GM23338 (cell line): ENCODE data around the gene IGF2BP2. TPM values are rescaled to one million over a fixed set of nuclear protein-coding genes. Genes with fewer than 3 reads are reported as not detected.

ENCODE experiments used
- ATAC-seq: fragments of 200-7000 bp; cut with Tn5 transposase; 3 replicates; pipeline ENCODE4 v1.9.1; 2020
- DNase-seq: peaks from one replicate; pipeline ENCODE4 v3.0.0-alpha.2; 2015; ENCODE audit warnings: low spot score
- H2AFZ ChIP-seq: fragments of 200-600 bp; sonication (generic); 2 replicates; pipeline ENCODE4 v1.8.0; 2016; ENCODE audit warnings: antibody characterized with exemption, mild to moderate bottlenecking, moderate library complexity
- H3F3A ChIP-seq: fragments of 200-600 bp; sonication (generic); replicated peaks from 2 replicates; pipeline ENCODE4 v1.8.0; 2017; ENCODE audit warnings: antibody characterized with exemption, mixed run types, low read depth
- H3K27ac ChIP-seq: fragments of 200-600 bp; sonication (generic); 2 replicates; pipeline ENCODE4 v1.6.1; 2016; ENCODE audit warnings: low read depth
- H3K27me3 ChIP-seq: fragments of 200-600 bp; sonication (generic); 2 replicates; pipeline ENCODE4 v1.8.0; 2016; ENCODE audit warnings: mild to moderate bottlenecking, mixed run types, moderate library complexity; ENCODE audit not compliant: insufficient read depth
- H3K36me3 ChIP-seq: fragments of 200-600 bp; sonication (generic); 2 replicates; pipeline ENCODE4 v1.8.0; 2016; ENCODE audit warnings: mild to moderate bottlenecking; ENCODE audit not compliant: insufficient read depth
- H3K4me1 ChIP-seq: fragments of 200-600 bp; sonication (generic); 2 replicates; pipeline ENCODE4 v1.8.0; 2016; ENCODE audit warnings: mild to moderate bottlenecking, moderate library complexity; ENCODE audit not compliant: insufficient read depth
- H3K4me2 ChIP-seq: fragments of 200-600 bp; sonication (generic); 2 replicates; pipeline ENCODE4 v1.7.1; 2017; ENCODE audit warnings: mixed run types
- H3K4me3 ChIP-seq: fragments of 200-600 bp; sonication (generic); 2 replicates; pipeline ENCODE4 v1.6.1; 2016; ENCODE audit warnings: mixed run types
- H3K79me2 ChIP-seq: fragments of 200-600 bp; sonication (generic); replicated peaks from 2 replicates; pipeline ENCODE4 v1.8.0; 2017; ENCODE audit warnings: mild to moderate bottlenecking; ENCODE audit not compliant: insufficient read depth
- H3K9me2 ChIP-seq: fragments of 200-600 bp; sonication (generic); 2 replicates; pipeline ENCODE4 v1.8.0; 2017; ENCODE audit not compliant: insufficient read depth
- H4K20me1 ChIP-seq: fragments of 200-600 bp; sonication (generic); replicated peaks from 2 replicates; pipeline ENCODE4 v1.8.0; 2017; ENCODE audit warnings: mild to moderate bottlenecking; ENCODE audit not compliant: insufficient read depth
- H3K27ac Mint-ChIP-seq: 2 replicates; pipeline ENCODE4 v1.8.0; 2020; ENCODE audit warnings: inconsistent platforms, mild to moderate bottlenecking, moderate library complexity, mixed read lengths
- H3K27me3 Mint-ChIP-seq: 3 replicates; pipeline ENCODE4 v1.8.0; 2022; ENCODE audit warnings: low read depth, mild to moderate bottlenecking, moderate library complexity, mixed read lengths, inconsistent platforms; ENCODE audit not compliant: insufficient read depth, poor library complexity
- H3K36me3 Mint-ChIP-seq: 3 replicates; pipeline ENCODE4 v1.8.0; 2021; ENCODE audit warnings: low read depth, mild to moderate bottlenecking, inconsistent platforms, moderate library complexity, mixed read lengths
- H3K4me1 Mint-ChIP-seq: 3 replicates; pipeline ENCODE4 v1.8.0; 2020; ENCODE audit warnings: mild to moderate bottlenecking, inconsistent platforms, mixed read lengths
- H3K4me3 Mint-ChIP-seq: 3 replicates; pipeline ENCODE4 v1.8.0; 2021; ENCODE audit warnings: moderate library complexity, mild to moderate bottlenecking, inconsistent platforms, mixed read lengths
- H3K9me3 Mint-ChIP-seq: 3 replicates; pipeline ENCODE4 v1.8.0; 2020; ENCODE audit warnings: moderate library complexity, mild to moderate bottlenecking, inconsistent platforms, mixed read lengths
- CREB1 ChIP-seq: fragments of 250-450 bp; sonication (Bioruptor Pico); IDR thresholded peaks from 2 replicates; pipeline ENCODE4 v1.5.0; 2020; ENCODE audit warnings: low read depth, mild to moderate bottlenecking, moderate library complexity
- CTCF ChIP-seq, 2 experiments: fragments of 200-600 bp in 1 of 2; sonication (generic) in 1 of 2; conservative IDR thresholded peaks; 2 replicates each; pipeline versions ENCODE4 v1.5.1 to v1.6.1; 2016 to 2017; ENCODE audit warnings: antibody characterized with exemption in 2 of 2, low read depth in 2 of 2, mild to moderate bottlenecking in 2 of 2, moderate library complexity in 1 of 2
- EZH2 ChIP-seq: fragments of 200-600 bp; sonication (generic); IDR thresholded peaks from one replicate; pipeline ENCODE4 v1.8.0; 2017; ENCODE audit warnings: antibody characterized with exemption, mild to moderate bottlenecking, low read depth; ENCODE audit not compliant: unreplicated experiment
- EZH2phosphoT487 ChIP-seq: fragments of 200-600 bp; sonication (generic); IDR thresholded peaks from one replicate; pipeline ENCODE4 v1.8.1; 2018; ENCODE audit warnings: antibody characterized with exemption; ENCODE audit not compliant: unreplicated experiment
- JUNB ChIP-seq: IDR thresholded peaks from one replicate; pipeline ENCODE4 v1.6.1; 2016; ENCODE audit warnings: antibody characterized with exemption; ENCODE audit not compliant: unreplicated experiment
- NANOG ChIP-seq: IDR thresholded peaks from 2 replicates; pipeline ENCODE4 v1.6.1; 2016; ENCODE audit warnings: antibody characterized with exemption, borderline replicate concordance
- POLR2AphosphoS5 ChIP-seq: IDR thresholded peaks from 2 replicates; pipeline ENCODE4 v1.6.1; 2016; ENCODE audit warnings: antibody characterized with exemption, low read depth
- STAT1 ChIP-seq: IDR thresholded peaks from one replicate; pipeline ENCODE4 v1.6.1; 2016; ENCODE audit warnings: antibody characterized with exemption; ENCODE audit not compliant: unreplicated experiment
- ZNF114 ChIP-seq: fragments of 250-450 bp; sonication (Bioruptor Pico); IDR thresholded peaks from 2 replicates; pipeline ENCODE4 v1.5.0; 2020; ENCODE audit warnings: mild to moderate bottlenecking, moderate library complexity
- ZNF462 ChIP-seq: fragments of 250-450 bp; sonication (Bioruptor Pico); IDR thresholded peaks from 2 replicates; pipeline ENCODE4 v1.5.0; 2020; ENCODE audit warnings: mild to moderate bottlenecking, moderate library complexity
- polyA plus RNA-seq: library from polyadenylated mRNA; unstranded; fragments of >200 nt; fragmentation: Nextera tagmentation; extraction: Ambion mirVana; gene quantifications from 2 replicates; pipeline ENCODE4 v1.2.1, GENCODE V29; 2016
- total RNA-seq: library from RNA; depleted of rRNA; stranded (reverse); fragments of >200 nt; shearing (Covaris generic); gene quantifications from 2 replicates; pipeline ENCODE4 v1.2.3, GENCODE V29; 2014
- TF ChIP-seq, protein P1 (sequence below): IDR thresholded peaks from one replicate; pipeline ENCODE4 v1.6.1; 2018; ENCODE audit warnings: antibody characterized with exemption; ENCODE audit not compliant: unreplicated experiment

The IGF2BP2 gene
- total and polyA plus RNA-seq, 2 experiments from 2014 or later, result 82.9 to 84.5 TPM

- H3K4me3 Mint-ChIP-seq, result no peak overlapping the region
- H3K27ac Mint-ChIP-seq, result no peak overlapping the region; the same call in 1 of the 2 replicates
- Histone ChIP-seq H4K20me1 (peaks cover 6% of the 10 kb centered on the region; the same call in 1 of the 2 replicates), H3K27me3 (no peaks in the 10 kb centered on the region), H3K4me1 (no peaks in the 10 kb centered on the region), H3K9me2 (no peaks in the 10 kb centered on the region), H3K79me2 (no peaks in the 10 kb centered on the region), H2AFZ (no peak overlapping the region), H3K27ac (no peak overlapping the region), H3K36me3 (peaks cover 34% of the 10 kb centered on the region), H3K4me3 (no peak overlapping the region), H3K4me2 (no peak overlapping the region), H3F3A (peaks cover 8% of the 10 kb centered on the region; the same call in 1 of the 2 replicates)
- peaks cover 5% of the 10 kb centered on the region for H3K27me3 Mint-ChIP-seq
- no peak for ATAC-seq
- no peaks in the 10 kb centered on the region for H3K9me3 Mint-ChIP-seq
- no peaks in the 10 kb centered on the region for H3K4me1 Mint-ChIP-seq
- DNase-seq, result no peak
- TF ChIP-seq JUNB, result no peak
- TF ChIP-seq STAT1, result no peak
- TF ChIP-seq CREB1 (CRISPR knock-in tag), result no peak
- TF ChIP-seq POLR2AphosphoS5, result no peak
- TF ChIP-seq CTCF (conservative IDR thresholded peaks at IDR 0.05; ENCODE audit: low read depth in 2 of 2), result no peak
- TF ChIP-seq ZNF114 (CRISPR knock-in tag), result no peak
- TF ChIP-seq EZH2phosphoT487, result no peak
- TF ChIP-seq NANOG, result no peak
- TF ChIP-seq EZH2, result no peak
- TF ChIP-seq, protein P1, sequence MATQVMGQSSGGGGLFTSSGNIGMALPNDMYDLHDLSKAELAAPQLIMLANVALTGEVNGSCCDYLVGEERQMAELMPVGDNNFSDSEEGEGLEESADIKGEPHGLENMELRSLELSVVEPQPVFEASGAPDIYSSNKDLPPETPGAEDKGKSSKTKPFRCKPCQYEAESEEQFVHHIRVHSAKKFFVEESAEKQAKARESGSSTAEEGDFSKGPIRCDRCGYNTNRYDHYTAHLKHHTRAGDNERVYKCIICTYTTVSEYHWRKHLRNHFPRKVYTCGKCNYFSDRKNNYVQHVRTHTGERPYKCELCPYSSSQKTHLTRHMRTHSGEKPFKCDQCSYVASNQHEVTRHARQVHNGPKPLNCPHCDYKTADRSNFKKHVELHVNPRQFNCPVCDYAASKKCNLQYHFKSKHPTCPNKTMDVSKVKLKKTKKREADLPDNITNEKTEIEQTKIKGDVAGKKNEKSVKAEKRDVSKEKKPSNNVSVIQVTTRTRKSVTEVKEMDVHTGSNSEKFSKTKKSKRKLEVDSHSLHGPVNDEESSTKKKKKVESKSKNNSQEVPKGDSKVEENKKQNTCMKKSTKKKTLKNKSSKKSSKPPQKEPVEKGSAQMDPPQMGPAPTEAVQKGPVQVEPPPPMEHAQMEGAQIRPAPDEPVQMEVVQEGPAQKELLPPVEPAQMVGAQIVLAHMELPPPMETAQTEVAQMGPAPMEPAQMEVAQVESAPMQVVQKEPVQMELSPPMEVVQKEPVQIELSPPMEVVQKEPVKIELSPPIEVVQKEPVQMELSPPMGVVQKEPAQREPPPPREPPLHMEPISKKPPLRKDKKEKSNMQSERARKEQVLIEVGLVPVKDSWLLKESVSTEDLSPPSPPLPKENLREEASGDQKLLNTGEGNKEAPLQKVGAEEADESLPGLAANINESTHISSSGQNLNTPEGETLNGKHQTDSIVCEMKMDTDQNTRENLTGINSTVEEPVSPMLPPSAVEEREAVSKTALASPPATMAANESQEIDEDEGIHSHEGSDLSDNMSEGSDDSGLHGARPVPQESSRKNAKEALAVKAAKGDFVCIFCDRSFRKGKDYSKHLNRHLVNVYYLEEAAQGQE, result no peak
- no peak for TF ChIP-seq ZNF462 (CRISPR knock-in tag)
- H3K36me3 Mint-ChIP-seq, result peaks cover 53% of the 10 kb centered on the region
These were observed 193.7 kb downstream of the IGF2BP2 start for GRCh38 chr3:185631108-185631507.
